ENCODE results near the gene CLEC9A.
"Not testable (repeated sequence)": the region's sequence is repeated elsewhere in the genome, so short reads cannot be mapped to it uniquely, and the experiment has no call there.

- TF ChIP-seq POLR2A, POLR2AphosphoS5 (IDR thresholded peaks at IDR 0.05; ENCODE audit: low read depth, low read length): not testable (repeated sequence)
These were observed 3.8 kb upstream of the CLEC9A start for GRCh38 chr12:10026666-10027065.
